ENCODE data around the gene CHMP2A.

Gene CHMP2A

GRCh38 chr19:58555920-58556621 lies 1.2 kb upstream of the CHMP2A start:
- TF ChIP-seq CTCF (conservative IDR thresholded peaks at IDR 0.05) = no peak

GRCh38 chr19:58555369-58555885 lies 522 bp upstream of the CHMP2A start:
- no peak for TF ChIP-seq CTCF (conservative IDR thresholded peaks at IDR 0.05)

More at GRCh38 chr19:58555920-58556621, 1.2 kb upstream of the CHMP2A start:
- peak overlapping the region; percentile 100 for H3K27ac ChIP-seq

GRCh38 chr19:58553799-58554493 lies 959 bp downstream of the CHMP2A start:
- TF ChIP-seq CTCF (conservative IDR thresholded peaks at IDR 0.05) = no peak
- peak overlapping the region; percentile 100 for H3K27ac ChIP-seq

More at GRCh38 chr19:58555369-58555885, 522 bp upstream of the CHMP2A start:
- peak overlapping the region; percentile 100 for H3K27ac ChIP-seq

- peak overlapping the region; percentile 100; the same call in 1 of the 2 replicates for H3K27ac ChIP-seq
- TF ChIP-seq CTCF (conservative IDR thresholded peaks at IDR 0.05) = no peak
These were observed 2.2 kb downstream of the CHMP2A start for GRCh38 chr19:58552655-58553054.

GRCh38 chr19:58551577-58552471 lies 3.1 kb downstream of the CHMP2A start:
- no peak overlapping the region for H3K27ac ChIP-seq
- TF ChIP-seq CTCF (conservative IDR thresholded peaks at IDR 0.05) = no peak

- H3K27ac ChIP-seq = no peak overlapping the region
- no peak for TF ChIP-seq CTCF (conservative IDR thresholded peaks at IDR 0.05)
These were observed 3.8 kb downstream of the CHMP2A start for GRCh38 chr19:58551123-58551497.

All from VCaP (cell line).